GM21390 (cell line): ENCODE results near the gene MYRF.

Experiments used
- ATAC-seq: cut with Tn5 transposase; IDR thresholded peaks from one replicate; pipeline ENCODE4 v1.9.1; 2021; ENCODE audit not compliant: unreplicated experiment

The MYRF gene

GRCh38 chr11:61752117-61752924 is at the start of gene MYRF:
Gene MYRF, plus strand, starts transcription at chr11:61752636. Its CDS starts 109 bp downstream, at chr11:61752745.
- ATAC-seq = peak; percentile 44

- ATAC-seq = no peak
Measured at GRCh38 chr11:61702701-61703312, 49.6 kb upstream of the MYRF start.

- no peak for ATAC-seq
Measured at GRCh38 chr11:61704838-61705237, 47.6 kb upstream of the MYRF start.

- no peak for ATAC-seq
Measured at GRCh38 chr11:61706452-61707400, 45.7 kb upstream of the MYRF start.

- no peak for ATAC-seq
Measured at GRCh38 chr11:61707574-61707973, 44.9 kb upstream of the MYRF start.

- ATAC-seq = no peak
Measured at GRCh38 chr11:61709110-61709509, 43.3 kb upstream of the MYRF start.

- ATAC-seq = no peak
Measured at GRCh38 chr11:61709572-61709971, 42.9 kb upstream of the MYRF start.

GRCh38 chr11:61710019-61710418 is 42.4 kb upstream of the MYRF start:
- ATAC-seq = no peak

GRCh38 chr11:61711037-61711436 is 41.4 kb upstream of the MYRF start:
- no peak for ATAC-seq

- ATAC-seq = no peak
Measured at GRCh38 chr11:61711498-61711897, 40.9 kb upstream of the MYRF start.

- ATAC-seq = no peak
Measured at GRCh38 chr11:61712314-61712713, 40.1 kb upstream of the MYRF start.

- no peak for ATAC-seq
Measured at GRCh38 chr11:61712846-61713245, 39.6 kb upstream of the MYRF start.

- no peak for ATAC-seq
Measured at GRCh38 chr11:61713464-61713863, 39.0 kb upstream of the MYRF start.

- ATAC-seq = no peak
Measured at GRCh38 chr11:61713906-61714305, 38.5 kb upstream of the MYRF start.

- no peak for ATAC-seq
Measured at GRCh38 chr11:61714316-61714715, 38.1 kb upstream of the MYRF start.

GRCh38 chr11:61714916-61715315 is 37.5 kb upstream of the MYRF start:
- ATAC-seq = no peak

- ATAC-seq = no peak
Measured at GRCh38 chr11:61715867-61716266, 36.6 kb upstream of the MYRF start.

GRCh38 chr11:61716478-61717285 is 35.8 kb upstream of the MYRF start:
- ATAC-seq = no peak

- no peak for ATAC-seq
Measured at GRCh38 chr11:61717286-61718033, 35.0 kb upstream of the MYRF start.

- ATAC-seq = no peak
Measured at GRCh38 chr11:61718046-61718531, 34.3 kb upstream of the MYRF start.
